Measurements from ENCODE around the gene HLTF. TPM values are rescaled to one million over a fixed set of nuclear protein-coding genes. Genes with fewer than 3 reads are reported as not detected.

Gene HLTF
- total and polyA plus RNA-seq, 2 of the 13 experiments (the other 11 are each of a cell fraction or from before 2014, with no cell fraction given): 12.0 to 22.9 TPM

DNA sequence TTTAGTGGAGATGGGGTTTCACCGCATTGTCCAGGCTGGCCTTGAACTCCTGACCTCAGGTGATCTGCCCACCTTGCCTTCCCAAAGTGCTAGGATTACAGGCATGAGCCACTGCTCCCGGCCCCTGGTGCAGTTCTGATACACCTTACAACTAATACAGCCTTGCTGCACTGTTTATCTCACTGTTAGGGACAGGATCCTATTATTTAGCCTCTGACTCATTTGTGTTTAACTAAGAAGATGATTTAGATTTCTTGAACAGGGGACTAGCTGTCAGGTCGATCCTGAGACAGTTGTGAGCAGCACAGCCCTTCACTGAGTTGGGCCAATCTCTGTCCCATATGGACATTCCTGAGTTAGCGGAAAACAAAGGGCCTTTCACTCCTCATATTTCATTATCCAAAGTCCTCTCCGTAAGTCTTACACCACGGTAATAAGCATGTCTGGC lies 75.8 kb downstream of the HLTF start (continued):
- TF ChIP-seq RAD21 (CRISPR knock-in tag; IDR thresholded peaks at IDR 0.05): 0 out of 2 replicates have a peak, but pooled peaks have one; percentile 15
- TF ChIP-seq SSRP1 (CRISPR knock-in tag; IDR thresholded peaks at IDR 0.05): no peak
- TF ChIP-seq, protein P1, sequence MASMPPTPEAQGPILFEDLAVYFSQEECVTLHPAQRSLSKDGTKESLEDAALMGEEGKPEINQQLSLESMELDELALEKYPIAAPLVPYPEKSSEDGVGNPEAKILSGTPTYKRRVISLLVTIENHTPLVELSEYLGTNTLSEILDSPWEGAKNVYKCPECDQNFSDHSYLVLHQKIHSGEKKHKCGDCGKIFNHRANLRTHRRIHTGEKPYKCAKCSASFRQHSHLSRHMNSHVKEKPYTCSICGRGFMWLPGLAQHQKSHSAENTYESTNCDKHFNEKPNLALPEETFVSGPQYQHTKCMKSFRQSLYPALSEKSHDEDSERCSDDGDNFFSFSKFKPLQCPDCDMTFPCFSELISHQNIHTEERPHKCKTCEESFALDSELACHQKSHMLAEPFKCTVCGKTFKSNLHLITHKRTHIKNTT (CRISPR knock-in tag; IDR thresholded peaks at IDR 0.05): no peak
- TF ChIP-seq ONECUT2 (CRISPR knock-in tag; IDR thresholded peaks at IDR 0.05): peak; percentile 50; the same call in 1 of the 2 replicates
- TF ChIP-seq, protein P2, sequence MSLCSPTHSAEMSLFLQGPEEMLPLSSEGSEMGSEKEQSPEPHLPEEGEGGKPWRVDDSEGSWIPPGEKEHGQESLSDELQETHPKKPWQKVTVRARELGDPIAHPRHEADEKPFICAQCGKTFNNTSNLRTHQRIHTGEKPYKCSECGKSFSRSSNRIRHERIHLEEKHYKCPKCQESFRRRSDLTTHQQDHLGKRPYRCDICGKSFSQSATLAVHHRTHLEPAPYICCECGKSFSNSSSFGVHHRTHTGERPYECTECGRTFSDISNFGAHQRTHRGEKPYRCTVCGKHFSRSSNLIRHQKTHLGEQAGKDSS (CRISPR knock-in tag; IDR thresholded peaks at IDR 0.05; ENCODE audit: borderline replicate concordance, low read depth): 0 out of 2 replicates have a peak, but pooled peaks have one; percentile 34
- TF ChIP-seq, protein P3, sequence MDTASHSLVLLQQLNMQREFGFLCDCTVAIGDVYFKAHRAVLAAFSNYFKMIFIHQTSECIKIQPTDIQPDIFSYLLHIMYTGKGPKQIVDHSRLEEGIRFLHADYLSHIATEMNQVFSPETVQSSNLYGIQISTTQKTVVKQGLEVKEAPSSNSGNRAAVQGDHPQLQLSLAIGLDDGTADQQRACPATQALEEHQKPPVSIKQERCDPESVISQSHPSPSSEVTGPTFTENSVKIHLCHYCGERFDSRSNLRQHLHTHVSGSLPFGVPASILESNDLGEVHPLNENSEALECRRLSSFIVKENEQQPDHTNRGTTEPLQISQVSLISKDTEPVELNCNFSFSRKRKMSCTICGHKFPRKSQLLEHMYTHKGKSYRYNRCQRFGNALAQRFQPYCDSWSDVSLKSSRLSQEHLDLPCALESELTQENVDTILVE (CRISPR knock-in tag; IDR thresholded peaks at IDR 0.05): no peak
- peak; percentile 14; the same call in 1 of the 2 replicates for TF ChIP-seq FOXK1 (CRISPR knock-in tag; IDR thresholded peaks at IDR 0.05; ENCODE audit: borderline replicate concordance, low read depth)
- peak; percentile 51 for TF ChIP-seq PHF5A (CRISPR knock-in tag; IDR thresholded peaks at IDR 0.05; ENCODE audit: low read depth, unreplicated experiment)
- TF ChIP-seq XBP1 (CRISPR knock-in tag; IDR thresholded peaks at IDR 0.05): no peak
- TF ChIP-seq YEATS4 (CRISPR knock-in tag; IDR thresholded peaks at IDR 0.05; ENCODE audit: borderline replicate concordance): no peak
- 0 out of 2 replicates have a peak, but pooled peaks have one; percentile 19 for TF ChIP-seq ARNTL (CRISPR knock-in tag; IDR thresholded peaks at IDR 0.05)
- TF ChIP-seq AKAP8 (CRISPR knock-in tag; IDR thresholded peaks at IDR 0.05): no peak
- TF ChIP-seq, protein P4, sequence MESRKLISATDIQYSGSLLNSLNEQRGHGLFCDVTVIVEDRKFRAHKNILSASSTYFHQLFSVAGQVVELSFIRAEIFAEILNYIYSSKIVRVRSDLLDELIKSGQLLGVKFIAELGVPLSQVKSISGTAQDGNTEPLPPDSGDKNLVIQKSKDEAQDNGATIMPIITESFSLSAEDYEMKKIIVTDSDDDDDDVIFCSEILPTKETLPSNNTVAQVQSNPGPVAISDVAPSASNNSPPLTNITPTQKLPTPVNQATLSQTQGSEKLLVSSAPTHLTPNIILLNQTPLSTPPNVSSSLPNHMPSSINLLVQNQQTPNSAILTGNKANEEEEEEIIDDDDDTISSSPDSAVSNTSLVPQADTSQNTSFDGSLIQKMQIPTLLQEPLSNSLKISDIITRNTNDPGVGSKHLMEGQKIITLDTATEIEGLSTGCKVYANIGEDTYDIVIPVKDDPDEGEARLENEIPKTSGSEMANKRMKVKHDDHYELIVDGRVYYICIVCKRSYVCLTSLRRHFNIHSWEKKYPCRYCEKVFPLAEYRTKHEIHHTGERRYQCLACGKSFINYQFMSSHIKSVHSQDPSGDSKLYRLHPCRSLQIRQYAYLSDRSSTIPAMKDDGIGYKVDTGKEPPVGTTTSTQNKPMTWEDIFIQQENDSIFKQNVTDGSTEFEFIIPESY (CRISPR knock-in tag; IDR thresholded peaks at IDR 0.05): peak; percentile 74
- no peak for TF ChIP-seq IKZF1 (IDR thresholded peaks at IDR 0.05)
